ENCODE measurements around the gene AKR7A3. TPM values are rescaled to one million over a fixed set of nuclear protein-coding genes. Genes with fewer than 3 reads are reported as not detected.

Gene AKR7A3
- total RNA-seq, 1 experiment from 2014 or later: 0.40 TPM

DNA sequence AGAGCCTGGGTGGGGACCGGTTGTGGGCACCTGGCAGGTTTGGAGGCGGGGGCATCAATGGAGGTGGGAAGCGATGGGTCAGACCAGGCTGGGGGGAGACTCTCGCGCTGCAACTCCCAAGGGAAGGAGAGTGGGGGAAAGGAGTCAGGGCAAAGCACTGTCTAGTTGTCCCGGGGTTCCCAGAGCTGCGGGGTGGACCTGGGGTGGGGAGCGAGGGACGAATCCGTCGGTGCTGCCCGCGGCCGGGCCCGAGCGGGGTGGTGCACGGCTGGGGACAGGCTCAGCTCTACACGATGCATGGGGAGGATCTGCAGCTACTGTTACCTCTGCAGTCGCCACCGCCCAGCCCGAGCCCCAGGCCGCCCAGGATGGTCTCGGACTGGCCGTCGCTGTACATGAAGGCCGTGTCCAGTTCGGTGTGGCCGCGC, 22.9 kb upstream of the AKR7A3 start:
- no TSS peak for BruUV-seq (replicated peaks)
- Histone ChIP-seq H3K4me2 (ENCODE audit: low read length) (peak overlapping the region; percentile 96), H3F3A (ENCODE audit: low read length, unreplicated experiment) (no peaks in the 10 kb centered on the region), H3K27ac (ENCODE audit: low read length) (no peak overlapping the region), H4K20me1 (ENCODE audit: low read length) (0 out of 2 replicates have a peak, but pooled peaks cover 8% of the 10 kb centered on the region), H3K9me3 (ENCODE audit: low read length) (no peaks in the 10 kb centered on the region), H3K79me2 (ENCODE audit: low read length) (peaks cover 60% of the 10 kb centered on the region), H3K4me3 (ENCODE audit: low read length) (peak overlapping the region; percentile 94), H3K9me2 (replicated peaks; ENCODE audit: low read length) (no peaks in the 10 kb centered on the region), H3K36me3 (ENCODE audit: low read depth, low read length) (peaks cover 19% of the 10 kb centered on the region; the same call in 1 of the 2 replicates), H3K4me1 (ENCODE audit: insufficient read depth, low read length) (peaks cover 48% of the 10 kb centered on the region), H3K27me3 (ENCODE audit: low read length) (no peaks in the 10 kb centered on the region), H2AFZ (ENCODE audit: low read length) (peak overlapping the region; percentile 89), H3K9ac (ENCODE audit: low read length) (peak overlapping the region; percentile 95)
- POLR2A ChIA-PET (ENCODE audit: unreplicated experiment): no interaction called here
- TF ChIP-seq, protein P1, sequence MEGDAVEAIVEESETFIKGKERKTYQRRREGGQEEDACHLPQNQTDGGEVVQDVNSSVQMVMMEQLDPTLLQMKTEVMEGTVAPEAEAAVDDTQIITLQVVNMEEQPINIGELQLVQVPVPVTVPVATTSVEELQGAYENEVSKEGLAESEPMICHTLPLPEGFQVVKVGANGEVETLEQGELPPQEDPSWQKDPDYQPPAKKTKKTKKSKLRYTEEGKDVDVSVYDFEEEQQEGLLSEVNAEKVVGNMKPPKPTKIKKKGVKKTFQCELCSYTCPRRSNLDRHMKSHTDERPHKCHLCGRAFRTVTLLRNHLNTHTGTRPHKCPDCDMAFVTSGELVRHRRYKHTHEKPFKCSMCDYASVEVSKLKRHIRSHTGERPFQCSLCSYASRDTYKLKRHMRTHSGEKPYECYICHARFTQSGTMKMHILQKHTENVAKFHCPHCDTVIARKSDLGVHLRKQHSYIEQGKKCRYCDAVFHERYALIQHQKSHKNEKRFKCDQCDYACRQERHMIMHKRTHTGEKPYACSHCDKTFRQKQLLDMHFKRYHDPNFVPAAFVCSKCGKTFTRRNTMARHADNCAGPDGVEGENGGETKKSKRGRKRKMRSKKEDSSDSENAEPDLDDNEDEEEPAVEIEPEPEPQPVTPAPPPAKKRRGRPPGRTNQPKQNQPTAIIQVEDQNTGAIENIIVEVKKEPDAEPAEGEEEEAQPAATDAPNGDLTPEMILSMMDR (conservative IDR thresholded peaks at IDR 0.05; ENCODE audit: low read depth, low read length): no peak
- no peak for TF ChIP-seq EZH2phosphoT487 (IDR thresholded peaks at IDR 0.05; ENCODE audit: borderline replicate concordance, low read length)
- no peak for TF ChIP-seq EZH2 (IDR thresholded peaks at IDR 0.05; ENCODE audit: low read length, unreplicated experiment)
- no peak for DNase-seq
- CTCF ChIA-PET: no interaction called here
- ATAC-seq: peak; percentile 33
- intact Hi-C loops (cut with micrococcal nuclease): no loop called here

DNA sequence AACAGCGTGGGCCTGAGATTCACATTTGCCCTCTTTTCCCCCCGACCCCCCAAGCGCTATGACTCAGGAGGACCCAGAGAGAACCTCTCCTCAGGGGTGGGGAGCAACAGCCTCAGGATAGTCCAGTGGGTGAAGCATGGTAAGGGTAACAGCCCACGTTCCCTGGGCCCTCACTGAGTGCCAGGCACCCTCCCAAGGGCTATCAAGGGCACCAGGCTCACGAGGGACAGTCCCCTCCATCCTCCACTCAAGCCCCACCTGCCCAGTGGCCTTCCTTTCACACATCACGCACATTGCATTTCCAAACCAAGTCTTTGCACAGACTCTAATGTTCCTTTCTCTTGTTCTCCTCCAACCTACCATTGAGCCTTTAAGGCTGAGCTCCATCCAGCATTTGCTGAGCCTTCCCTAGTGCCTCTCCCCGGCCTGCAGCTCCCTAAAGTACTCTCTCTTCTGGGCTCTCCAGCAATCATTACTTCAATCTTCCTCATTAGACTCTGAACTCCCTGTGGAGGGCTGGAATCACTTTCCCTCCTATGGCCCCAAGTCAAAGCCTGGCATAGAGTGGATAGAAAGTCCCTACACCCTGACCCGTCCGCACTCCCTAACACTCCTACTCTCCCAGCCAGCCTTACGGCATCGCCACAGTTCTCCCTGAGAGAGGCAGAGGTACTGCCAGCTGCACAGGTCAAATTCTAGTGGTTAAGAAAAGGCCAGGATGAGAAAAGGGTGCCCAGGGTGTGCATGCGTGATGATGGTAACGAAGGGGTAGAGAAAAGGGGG, 22.3 kb upstream of the AKR7A3 start:
- Histone ChIP-seq H2AFZ (ENCODE audit: low read length) (peak overlapping the region; percentile 89), H3K36me3 (ENCODE audit: low read depth, low read length) (peaks cover 20% of the 10 kb centered on the region; the same call in 1 of the 2 replicates), H3K79me2 (ENCODE audit: low read length) (peaks cover 60% of the 10 kb centered on the region), H3K9ac (ENCODE audit: low read length) (peak overlapping the region; percentile 95), H3K9me3 (ENCODE audit: low read length) (no peaks in the 10 kb centered on the region), H4K20me1 (ENCODE audit: low read length) (0 out of 2 replicates have a peak, but pooled peaks cover 8% of the 10 kb centered on the region), H3K27ac (ENCODE audit: low read length) (no peak overlapping the region), H3K4me1 (ENCODE audit: insufficient read depth, low read length) (peaks cover 48% of the 10 kb centered on the region), H3K27me3 (ENCODE audit: low read length) (no peaks in the 10 kb centered on the region), H3K9me2 (replicated peaks; ENCODE audit: low read length) (no peaks in the 10 kb centered on the region), H3K4me2 (ENCODE audit: low read length) (peak overlapping the region; percentile 96), H3K4me3 (ENCODE audit: low read length) (peak overlapping the region; percentile 94), H3F3A (ENCODE audit: low read length, unreplicated experiment) (no peaks in the 10 kb centered on the region)
- TF ChIP-seq EZH2 (IDR thresholded peaks at IDR 0.05; ENCODE audit: low read length, unreplicated experiment) (no peak), EZH2phosphoT487 (IDR thresholded peaks at IDR 0.05; ENCODE audit: borderline replicate concordance, low read length) (no peak)
- TF ChIP-seq, protein P1 (conservative IDR thresholded peaks at IDR 0.05; ENCODE audit: low read depth, low read length): no peak
- ATAC-seq (peak; percentile 15), DNase-seq (no peak)
- ChIA-PET CTCF (no interaction called here), POLR2A (ENCODE audit: unreplicated experiment) (no interaction called here)
- intact Hi-C loops (cut with micrococcal nuclease): no loop called here
- BruUV-seq (replicated peaks): TSS peak; percentile 56

DNA sequence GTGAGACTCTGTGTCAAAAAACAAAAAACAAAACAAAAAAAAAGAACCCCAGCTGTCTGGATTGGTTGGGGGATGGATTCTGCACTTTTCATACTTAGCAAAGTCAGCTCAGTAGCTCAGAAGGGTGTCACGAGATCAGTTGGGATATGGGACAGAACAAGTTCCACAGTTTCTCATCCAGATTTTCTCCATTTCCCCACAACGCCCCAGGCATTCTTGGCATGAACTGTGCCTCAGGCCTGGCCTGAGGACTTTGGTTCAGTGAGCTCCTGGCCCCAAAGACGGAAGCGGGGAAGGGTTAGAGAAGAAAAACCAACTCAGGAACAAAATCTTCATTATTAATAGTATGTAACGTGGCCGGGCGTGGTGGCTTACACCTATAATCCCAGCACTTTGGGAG, 21.5 kb upstream of the AKR7A3 start:
- H3K4me3 ChIP-seq (ENCODE audit: low read length): no peak overlapping the region
- H3K9ac ChIP-seq (ENCODE audit: low read length): no peak overlapping the region
- no peaks in the 10 kb centered on the region for H3K27me3 ChIP-seq (ENCODE audit: low read length)
- POLR2A ChIA-PET (ENCODE audit: unreplicated experiment): no interaction called here
- peaks cover 41% of the 10 kb centered on the region for H3K4me1 ChIP-seq (ENCODE audit: insufficient read depth, low read length)
- H3K9me3 ChIP-seq (ENCODE audit: low read length): no peaks in the 10 kb centered on the region
- peaks cover 60% of the 10 kb centered on the region for H3K79me2 ChIP-seq (ENCODE audit: low read length)
- intact Hi-C loops (cut with micrococcal nuclease): no loop called here
- no peak for DNase-seq
- no TSS peak for BruUV-seq (replicated peaks)
- peaks cover 27% of the 10 kb centered on the region; the same call in 1 of the 2 replicates for H3K36me3 ChIP-seq (ENCODE audit: low read depth, low read length)
- ATAC-seq: no peak
- H3K4me2 ChIP-seq (ENCODE audit: low read length): no peak overlapping the region; the same call in 1 of the 2 replicates
- 0 out of 2 replicates have a peak, but pooled peaks cover 8% of the 10 kb centered on the region for H4K20me1 ChIP-seq (ENCODE audit: low read length)
- TF ChIP-seq EZH2phosphoT487 (IDR thresholded peaks at IDR 0.05; ENCODE audit: borderline replicate concordance, low read length) (no peak), EZH2 (IDR thresholded peaks at IDR 0.05; ENCODE audit: low read length, unreplicated experiment) (no peak)
- TF ChIP-seq, protein P1 (conservative IDR thresholded peaks at IDR 0.05; ENCODE audit: low read depth, low read length): no peak
- CTCF ChIA-PET: no interaction called here
- H3K9me2 ChIP-seq (replicated peaks; ENCODE audit: low read length): no peaks in the 10 kb centered on the region
- no peaks in the 10 kb centered on the region for H3F3A ChIP-seq (ENCODE audit: low read length, unreplicated experiment)
- H2AFZ ChIP-seq (ENCODE audit: low read length): no peak overlapping the region
- no peak overlapping the region for H3K27ac ChIP-seq (ENCODE audit: low read length)

Measured in PC-3 (cell line).